DOHH2 (cell line): ENCODE data around the gene FAM117B.

ENCODE experiments used
- EZH2phosphoT487 ChIP-seq: fragments of 200-600 bp; sonication (generic); IDR thresholded peaks from 2 replicates; pipeline ENCODE4 v1.6.1; 2017; ENCODE audit warnings: borderline replicate concordance, mild to moderate bottlenecking, antibody characterized with exemption, low read length, moderate library complexity, mixed read lengths
- TF ChIP-seq, protein P1 (sequence below): fragments of 200-600 bp; sonication (generic); IDR thresholded peaks from one replicate; pipeline ENCODE4 v1.5.1; 2014; ENCODE audit warnings: antibody characterized with exemption, mild to moderate bottlenecking, low read depth, low read length; ENCODE audit not compliant: poor library complexity, severe bottlenecking

DNA sequence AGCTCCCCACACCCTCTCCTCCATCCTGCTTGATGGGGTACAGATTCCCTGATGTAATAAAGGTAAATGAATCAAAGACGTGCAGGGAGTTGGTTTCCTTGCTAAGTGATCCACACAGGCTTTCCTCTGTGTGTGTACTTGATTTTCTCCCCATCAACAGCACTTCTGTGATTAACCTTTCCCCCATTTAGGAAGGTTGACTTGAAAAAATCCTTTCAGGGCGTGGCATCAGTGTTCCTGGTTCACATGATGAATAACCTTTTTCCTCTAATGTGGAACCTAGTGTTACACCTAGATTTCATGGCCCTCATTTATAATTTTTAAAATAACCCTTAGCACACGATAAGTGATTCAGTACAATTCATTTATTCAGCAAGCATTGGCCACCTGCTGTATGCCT, 121.8 kb downstream of the FAM117B start:
- TF ChIP-seq, protein P1, sequence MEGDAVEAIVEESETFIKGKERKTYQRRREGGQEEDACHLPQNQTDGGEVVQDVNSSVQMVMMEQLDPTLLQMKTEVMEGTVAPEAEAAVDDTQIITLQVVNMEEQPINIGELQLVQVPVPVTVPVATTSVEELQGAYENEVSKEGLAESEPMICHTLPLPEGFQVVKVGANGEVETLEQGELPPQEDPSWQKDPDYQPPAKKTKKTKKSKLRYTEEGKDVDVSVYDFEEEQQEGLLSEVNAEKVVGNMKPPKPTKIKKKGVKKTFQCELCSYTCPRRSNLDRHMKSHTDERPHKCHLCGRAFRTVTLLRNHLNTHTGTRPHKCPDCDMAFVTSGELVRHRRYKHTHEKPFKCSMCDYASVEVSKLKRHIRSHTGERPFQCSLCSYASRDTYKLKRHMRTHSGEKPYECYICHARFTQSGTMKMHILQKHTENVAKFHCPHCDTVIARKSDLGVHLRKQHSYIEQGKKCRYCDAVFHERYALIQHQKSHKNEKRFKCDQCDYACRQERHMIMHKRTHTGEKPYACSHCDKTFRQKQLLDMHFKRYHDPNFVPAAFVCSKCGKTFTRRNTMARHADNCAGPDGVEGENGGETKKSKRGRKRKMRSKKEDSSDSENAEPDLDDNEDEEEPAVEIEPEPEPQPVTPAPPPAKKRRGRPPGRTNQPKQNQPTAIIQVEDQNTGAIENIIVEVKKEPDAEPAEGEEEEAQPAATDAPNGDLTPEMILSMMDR: no peak
- TF ChIP-seq EZH2phosphoT487: no peak
